Nephron progenitor cell (in vitro differentiated cells): ENCODE measurements around the gene SYNDIG1.

Experiments used
- DNase-seq: peaks from one replicate; pipeline ENCODE4 v3.0.0; 2021
- H3K27ac Mint-ChIP-seq: 2 replicates; pipeline ENCODE4 v1.8.0; 2021; ENCODE audit warnings: mild to moderate bottlenecking, moderate library complexity, mixed read lengths
- H3K27me3 Mint-ChIP-seq: 2 replicates; pipeline ENCODE4 v1.8.0; 2021; ENCODE audit warnings: mild to moderate bottlenecking, low read depth, mixed read lengths; ENCODE audit not compliant: poor library complexity
- H3K36me3 Mint-ChIP-seq: 2 replicates; pipeline ENCODE4 v1.8.0; 2021; ENCODE audit warnings: low read depth, mixed read lengths
- H3K4me1 Mint-ChIP-seq: 2 replicates; pipeline ENCODE4 v1.8.0; 2021; ENCODE audit warnings: mixed read lengths
- H3K4me3 Mint-ChIP-seq: 2 replicates; pipeline ENCODE4 v1.8.0; 2021; ENCODE audit warnings: mild to moderate bottlenecking, moderate library complexity, mixed read lengths
- H3K9me3 Mint-ChIP-seq: 2 replicates; pipeline ENCODE4 v1.8.0; 2021; ENCODE audit warnings: mild to moderate bottlenecking, moderate library complexity, mixed read lengths
- TF ChIP-seq, protein P1 (sequence below): fragments of 200-600 bp; sonication (generic); IDR thresholded peaks from 2 replicates; pipeline ENCODE4 v1.5.0; 2021; ENCODE audit warnings: antibody characterized with exemption

SYNDIG1 gene

GRCh38 chr20:24676978-24677370 is 207.5 kb downstream of the SYNDIG1 start:
- Mint-ChIP-seq H3K9me3 (no peaks in the 10 kb centered on the region), H3K27ac (no peak overlapping the region), H3K4me1 (peaks cover 38% of the 10 kb centered on the region), H3K36me3 (no peaks in the 10 kb centered on the region), H3K27me3 (peaks cover 6% of the 10 kb centered on the region), H3K4me3 (no peak overlapping the region)
- TF ChIP-seq, protein P1, sequence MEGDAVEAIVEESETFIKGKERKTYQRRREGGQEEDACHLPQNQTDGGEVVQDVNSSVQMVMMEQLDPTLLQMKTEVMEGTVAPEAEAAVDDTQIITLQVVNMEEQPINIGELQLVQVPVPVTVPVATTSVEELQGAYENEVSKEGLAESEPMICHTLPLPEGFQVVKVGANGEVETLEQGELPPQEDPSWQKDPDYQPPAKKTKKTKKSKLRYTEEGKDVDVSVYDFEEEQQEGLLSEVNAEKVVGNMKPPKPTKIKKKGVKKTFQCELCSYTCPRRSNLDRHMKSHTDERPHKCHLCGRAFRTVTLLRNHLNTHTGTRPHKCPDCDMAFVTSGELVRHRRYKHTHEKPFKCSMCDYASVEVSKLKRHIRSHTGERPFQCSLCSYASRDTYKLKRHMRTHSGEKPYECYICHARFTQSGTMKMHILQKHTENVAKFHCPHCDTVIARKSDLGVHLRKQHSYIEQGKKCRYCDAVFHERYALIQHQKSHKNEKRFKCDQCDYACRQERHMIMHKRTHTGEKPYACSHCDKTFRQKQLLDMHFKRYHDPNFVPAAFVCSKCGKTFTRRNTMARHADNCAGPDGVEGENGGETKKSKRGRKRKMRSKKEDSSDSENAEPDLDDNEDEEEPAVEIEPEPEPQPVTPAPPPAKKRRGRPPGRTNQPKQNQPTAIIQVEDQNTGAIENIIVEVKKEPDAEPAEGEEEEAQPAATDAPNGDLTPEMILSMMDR, result no peak
- no peak for DNase-seq

GRCh38 chr20:24677626-24678315 is 208.3 kb downstream of the SYNDIG1 start:
- Mint-ChIP-seq H3K27ac (no peak overlapping the region), H3K9me3 (no peaks in the 10 kb centered on the region), H3K4me1 (peaks cover 38% of the 10 kb centered on the region), H3K36me3 (no peaks in the 10 kb centered on the region), H3K27me3 (peaks cover 6% of the 10 kb centered on the region), H3K4me3 (no peak overlapping the region)
- DNase-seq, result no peak
- TF ChIP-seq, protein P1, result no peak

- peaks cover 38% of the 10 kb centered on the region for H3K4me1 Mint-ChIP-seq
- no peak overlapping the region for H3K27ac Mint-ChIP-seq
- H3K9me3 Mint-ChIP-seq, result no peaks in the 10 kb centered on the region
- TF ChIP-seq, protein P1, result no peak
- peaks cover 6% of the 10 kb centered on the region for H3K27me3 Mint-ChIP-seq
- no peak for DNase-seq
- no peaks in the 10 kb centered on the region for H3K36me3 Mint-ChIP-seq
- H3K4me3 Mint-ChIP-seq, result no peak overlapping the region
Measured at GRCh38 chr20:24678351-24679106, 209.1 kb downstream of the SYNDIG1 start.

DNA sequence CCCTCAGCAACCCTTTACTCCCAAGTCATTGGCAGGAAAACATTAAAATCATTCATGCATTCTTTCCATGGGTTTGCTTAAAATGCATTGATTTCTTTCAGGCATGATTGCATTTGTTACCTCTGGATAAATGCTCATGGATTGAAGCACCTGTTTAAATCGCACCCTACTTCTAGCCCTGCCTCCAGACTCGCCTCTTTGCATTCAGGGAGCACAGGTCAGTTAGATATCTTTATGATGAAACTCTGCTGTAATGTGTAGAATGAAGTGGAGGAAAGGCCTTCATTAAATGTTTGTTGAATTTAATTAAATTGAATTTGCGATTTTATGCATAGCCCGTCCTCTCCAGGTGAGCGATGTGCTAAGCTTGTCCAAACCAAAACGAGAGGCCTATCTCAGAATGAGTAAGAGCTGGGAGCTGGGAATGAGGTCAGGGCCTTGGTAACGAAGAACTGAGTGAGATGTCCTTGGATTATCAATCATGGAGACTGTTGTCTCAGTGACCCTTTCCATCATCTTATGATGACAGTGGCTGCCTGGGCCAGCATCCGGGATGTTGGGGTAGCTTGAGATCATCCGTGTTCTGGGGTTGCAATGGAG is 210.1 kb downstream of the SYNDIG1 start:
- H3K27me3 Mint-ChIP-seq, result peaks cover 13% of the 10 kb centered on the region
- no peaks in the 10 kb centered on the region for H3K9me3 Mint-ChIP-seq
- no peaks in the 10 kb centered on the region for H3K36me3 Mint-ChIP-seq

GRCh38 chr20:24681634-24682495 is 212.4 kb downstream of the SYNDIG1 start:
- Mint-ChIP-seq H3K27me3 (peaks cover 13% of the 10 kb centered on the region), H3K4me1 (peaks cover 48% of the 10 kb centered on the region), H3K9me3 (peaks cover 5% of the 10 kb centered on the region), H3K36me3 (no peaks in the 10 kb centered on the region), H3K4me3 (no peak overlapping the region), H3K27ac (peak overlapping the region; percentile 6)
- no peak for DNase-seq
- TF ChIP-seq, protein P1, result no peak

More for the DNA sequence above, 210.1 kb downstream of the SYNDIG1 start:
- H3K4me1 Mint-ChIP-seq, result peaks cover 38% of the 10 kb centered on the region
- no peak overlapping the region for H3K4me3 Mint-ChIP-seq
- peak overlapping the region; percentile 65 for H3K27ac Mint-ChIP-seq
- TF ChIP-seq, protein P1, result no peak
- no peak for DNase-seq
